ENCODE data around the gene HTATSF1.

- no peak for TF ChIP-seq CTCF (conservative IDR thresholded peaks at IDR 0.05; ENCODE audit: low read depth, low read length)
- no peak for TF ChIP-seq EZH2 (IDR thresholded peaks at IDR 0.05; ENCODE audit: low read length, unreplicated experiment)
Observed at GRCh38 chrX:136523770-136524169, 26.4 kb downstream of the HTATSF1 start.

Data from PC-3 (cell line).